SK-N-MC (cell line): ENCODE data around the gene MAML2.

ENCODE experiments used
- EZH2 ChIP-seq: fragments of 200-600 bp; sonication (generic); IDR thresholded peaks from one replicate; pipeline ENCODE4 v1.6.1; 2017; ENCODE audit warnings: antibody characterized with exemption
- FOXP2 ChIP-seq: optimal IDR thresholded peaks from 2 replicates; pipeline ENCODE3; 2011; ENCODE audit warnings: mild to moderate bottlenecking, moderate library complexity; ENCODE audit not compliant: insufficient read depth; ENCODE audit errors: extremely low read length, control extremely low read depth
- POLR2AphosphoS5 ChIP-seq: IDR thresholded peaks from 2 replicates; pipeline ENCODE4 v1.6.1; 2012; ENCODE audit warnings: mild to moderate bottlenecking, low read depth, low read length, borderline replicate concordance

- no peak for TF ChIP-seq POLR2AphosphoS5
- TF ChIP-seq EZH2, result no peak
- TF ChIP-seq FOXP2, result no peak
Observed at GRCh38 chr11:96070453-96070852, 272.5 kb downstream of the MAML2 start.
